Measurements from ENCODE around the gene ITGB2. TPM values are rescaled to one million over a fixed set of nuclear protein-coding genes. Genes with fewer than 3 reads are reported as not detected.

The ITGB2 gene
- total RNA-seq, 1 experiment from 2014 or later, result 1.5 TPM

DNA sequence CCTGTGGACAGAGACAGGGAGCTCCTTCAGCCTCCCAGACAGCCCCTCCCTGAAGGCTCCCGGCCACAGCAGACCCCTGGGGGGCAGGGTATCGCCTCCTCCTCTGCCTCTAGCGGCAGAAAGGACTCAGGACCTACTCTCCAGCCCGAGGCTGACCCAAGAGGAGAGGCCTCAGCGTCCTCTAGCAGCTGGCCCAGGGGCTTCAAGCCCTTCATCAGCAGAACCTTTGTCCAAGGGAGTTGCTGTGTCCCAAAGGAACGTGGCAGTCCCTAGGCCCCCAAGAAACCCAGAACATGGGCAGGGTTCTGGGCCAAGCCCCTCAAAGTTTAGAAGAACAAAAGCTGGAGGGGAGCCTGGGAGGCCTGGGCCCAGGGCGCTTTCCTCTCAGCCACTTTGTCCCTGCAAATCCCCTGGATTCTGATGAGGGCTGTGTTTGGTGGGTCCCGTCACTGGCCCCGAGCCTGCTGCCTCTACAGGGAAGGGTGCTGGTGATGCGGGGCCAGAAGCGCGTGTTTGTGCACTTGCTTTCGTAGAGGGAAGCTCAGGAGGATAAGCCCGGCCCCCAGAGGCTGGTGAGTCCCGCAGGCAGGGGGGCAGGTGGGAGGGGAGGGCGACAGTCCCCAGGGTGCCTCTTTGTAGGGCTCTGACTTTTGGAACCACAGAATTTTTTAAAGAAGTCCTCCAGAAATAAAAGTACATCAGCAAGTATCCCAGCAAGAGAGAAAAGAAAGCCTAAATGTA is 13.3 kb downstream of the ITGB2 start (continued):
- TF ChIP-seq, protein P1, sequence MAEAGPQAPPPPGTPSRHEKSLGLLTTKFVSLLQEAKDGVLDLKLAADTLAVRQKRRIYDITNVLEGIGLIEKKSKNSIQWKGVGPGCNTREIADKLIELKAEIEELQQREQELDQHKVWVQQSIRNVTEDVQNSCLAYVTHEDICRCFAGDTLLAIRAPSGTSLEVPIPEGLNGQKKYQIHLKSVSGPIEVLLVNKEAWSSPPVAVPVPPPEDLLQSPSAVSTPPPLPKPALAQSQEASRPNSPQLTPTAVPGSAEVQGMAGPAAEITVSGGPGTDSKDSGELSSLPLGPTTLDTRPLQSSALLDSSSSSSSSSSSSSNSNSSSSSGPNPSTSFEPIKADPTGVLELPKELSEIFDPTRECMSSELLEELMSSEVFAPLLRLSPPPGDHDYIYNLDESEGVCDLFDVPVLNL (CRISPR knock-in tag; IDR thresholded peaks at IDR 0.05; ENCODE audit: borderline replicate concordance, low read depth), result no peak

GRCh38 chr21:44905728-44906090 is 15.0 kb downstream of the ITGB2 start:
- DNase-seq (ENCODE audit: low spot score), result no peak
- Mint-ChIP-seq H3K36me3 (no peaks in the 10 kb centered on the region; the same call in 1 of the 2 replicates), H3K4me3 (no peak overlapping the region), H3K4me1 (no peaks in the 10 kb centered on the region; the same call in 1 of the 2 replicates), H3K27ac (no peak overlapping the region), H3K9me3 (peaks cover 15% of the 10 kb centered on the region), H3K27me3 (ENCODE audit: low read depth) (no peaks in the 10 kb centered on the region)
- ChIA-PET CTCF (interaction anchor here (3.3 kb wide), 1 partner anchor 12 kb away, joined by 25 read pairs; no protein-coding TSS in a partner anchor), POLR2A (no interaction called here)
- TF ChIP-seq NR2C2 (CRISPR knock-in tag; IDR thresholded peaks at IDR 0.05) (no peak), GRHL2 (CRISPR knock-in tag; IDR thresholded peaks at IDR 0.05; ENCODE audit: insufficient replicate concordance, severe bottlenecking) (no peak), JUN (CRISPR knock-in tag; IDR thresholded peaks at IDR 0.05) (no peak), ZSCAN18 (CRISPR knock-in tag; IDR thresholded peaks at IDR 0.05) (no peak), ESRRA (CRISPR knock-in tag; IDR thresholded peaks at IDR 0.05; ENCODE audit: borderline replicate concordance) (no peak), FOXK1 (CRISPR knock-in tag; IDR thresholded peaks at IDR 0.05) (no peak), KAT7 (CRISPR knock-in tag; IDR thresholded peaks at IDR 0.05; ENCODE audit: borderline replicate concordance) (no peak), ZNF219 (CRISPR knock-in tag; IDR thresholded peaks at IDR 0.05; ENCODE audit: borderline replicate concordance) (no peak), CREB1 (CRISPR knock-in tag; IDR thresholded peaks at IDR 0.05) (no peak), SOX15 (CRISPR knock-in tag; IDR thresholded peaks at IDR 0.05) (no peak), IRF2 (CRISPR knock-in tag; IDR thresholded peaks at IDR 0.05; ENCODE audit: borderline replicate concordance, low read depth) (no peak), ZNF281 (CRISPR knock-in tag; IDR thresholded peaks at IDR 0.05) (no peak), ZNF138 (CRISPR knock-in tag; conservative IDR thresholded peaks at IDR 0.05) (no peak), RELA (CRISPR knock-in tag; IDR thresholded peaks at IDR 0.05; ENCODE audit: borderline replicate concordance) (no peak)
- TF ChIP-seq, protein P2, sequence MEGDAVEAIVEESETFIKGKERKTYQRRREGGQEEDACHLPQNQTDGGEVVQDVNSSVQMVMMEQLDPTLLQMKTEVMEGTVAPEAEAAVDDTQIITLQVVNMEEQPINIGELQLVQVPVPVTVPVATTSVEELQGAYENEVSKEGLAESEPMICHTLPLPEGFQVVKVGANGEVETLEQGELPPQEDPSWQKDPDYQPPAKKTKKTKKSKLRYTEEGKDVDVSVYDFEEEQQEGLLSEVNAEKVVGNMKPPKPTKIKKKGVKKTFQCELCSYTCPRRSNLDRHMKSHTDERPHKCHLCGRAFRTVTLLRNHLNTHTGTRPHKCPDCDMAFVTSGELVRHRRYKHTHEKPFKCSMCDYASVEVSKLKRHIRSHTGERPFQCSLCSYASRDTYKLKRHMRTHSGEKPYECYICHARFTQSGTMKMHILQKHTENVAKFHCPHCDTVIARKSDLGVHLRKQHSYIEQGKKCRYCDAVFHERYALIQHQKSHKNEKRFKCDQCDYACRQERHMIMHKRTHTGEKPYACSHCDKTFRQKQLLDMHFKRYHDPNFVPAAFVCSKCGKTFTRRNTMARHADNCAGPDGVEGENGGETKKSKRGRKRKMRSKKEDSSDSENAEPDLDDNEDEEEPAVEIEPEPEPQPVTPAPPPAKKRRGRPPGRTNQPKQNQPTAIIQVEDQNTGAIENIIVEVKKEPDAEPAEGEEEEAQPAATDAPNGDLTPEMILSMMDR (IDR thresholded peaks at IDR 0.05), result no peak
- TF ChIP-seq, protein P3, sequence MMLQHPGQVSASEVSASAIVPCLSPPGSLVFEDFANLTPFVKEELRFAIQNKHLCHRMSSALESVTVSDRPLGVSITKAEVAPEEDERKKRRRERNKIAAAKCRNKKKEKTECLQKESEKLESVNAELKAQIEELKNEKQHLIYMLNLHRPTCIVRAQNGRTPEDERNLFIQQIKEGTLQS (CRISPR knock-in tag; conservative IDR thresholded peaks at IDR 0.05), result no peak
- TF ChIP-seq, protein P4, sequence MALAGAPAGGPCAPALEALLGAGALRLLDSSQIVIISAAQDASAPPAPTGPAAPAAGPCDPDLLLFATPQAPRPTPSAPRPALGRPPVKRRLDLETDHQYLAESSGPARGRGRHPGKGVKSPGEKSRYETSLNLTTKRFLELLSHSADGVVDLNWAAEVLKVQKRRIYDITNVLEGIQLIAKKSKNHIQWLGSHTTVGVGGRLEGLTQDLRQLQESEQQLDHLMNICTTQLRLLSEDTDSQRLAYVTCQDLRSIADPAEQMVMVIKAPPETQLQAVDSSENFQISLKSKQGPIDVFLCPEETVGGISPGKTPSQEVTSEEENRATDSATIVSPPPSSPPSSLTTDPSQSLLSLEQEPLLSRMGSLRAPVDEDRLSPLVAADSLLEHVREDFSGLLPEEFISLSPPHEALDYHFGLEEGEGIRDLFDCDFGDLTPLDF (CRISPR knock-in tag; IDR thresholded peaks at IDR 0.05), result no peak
- TF ChIP-seq, protein P5, sequence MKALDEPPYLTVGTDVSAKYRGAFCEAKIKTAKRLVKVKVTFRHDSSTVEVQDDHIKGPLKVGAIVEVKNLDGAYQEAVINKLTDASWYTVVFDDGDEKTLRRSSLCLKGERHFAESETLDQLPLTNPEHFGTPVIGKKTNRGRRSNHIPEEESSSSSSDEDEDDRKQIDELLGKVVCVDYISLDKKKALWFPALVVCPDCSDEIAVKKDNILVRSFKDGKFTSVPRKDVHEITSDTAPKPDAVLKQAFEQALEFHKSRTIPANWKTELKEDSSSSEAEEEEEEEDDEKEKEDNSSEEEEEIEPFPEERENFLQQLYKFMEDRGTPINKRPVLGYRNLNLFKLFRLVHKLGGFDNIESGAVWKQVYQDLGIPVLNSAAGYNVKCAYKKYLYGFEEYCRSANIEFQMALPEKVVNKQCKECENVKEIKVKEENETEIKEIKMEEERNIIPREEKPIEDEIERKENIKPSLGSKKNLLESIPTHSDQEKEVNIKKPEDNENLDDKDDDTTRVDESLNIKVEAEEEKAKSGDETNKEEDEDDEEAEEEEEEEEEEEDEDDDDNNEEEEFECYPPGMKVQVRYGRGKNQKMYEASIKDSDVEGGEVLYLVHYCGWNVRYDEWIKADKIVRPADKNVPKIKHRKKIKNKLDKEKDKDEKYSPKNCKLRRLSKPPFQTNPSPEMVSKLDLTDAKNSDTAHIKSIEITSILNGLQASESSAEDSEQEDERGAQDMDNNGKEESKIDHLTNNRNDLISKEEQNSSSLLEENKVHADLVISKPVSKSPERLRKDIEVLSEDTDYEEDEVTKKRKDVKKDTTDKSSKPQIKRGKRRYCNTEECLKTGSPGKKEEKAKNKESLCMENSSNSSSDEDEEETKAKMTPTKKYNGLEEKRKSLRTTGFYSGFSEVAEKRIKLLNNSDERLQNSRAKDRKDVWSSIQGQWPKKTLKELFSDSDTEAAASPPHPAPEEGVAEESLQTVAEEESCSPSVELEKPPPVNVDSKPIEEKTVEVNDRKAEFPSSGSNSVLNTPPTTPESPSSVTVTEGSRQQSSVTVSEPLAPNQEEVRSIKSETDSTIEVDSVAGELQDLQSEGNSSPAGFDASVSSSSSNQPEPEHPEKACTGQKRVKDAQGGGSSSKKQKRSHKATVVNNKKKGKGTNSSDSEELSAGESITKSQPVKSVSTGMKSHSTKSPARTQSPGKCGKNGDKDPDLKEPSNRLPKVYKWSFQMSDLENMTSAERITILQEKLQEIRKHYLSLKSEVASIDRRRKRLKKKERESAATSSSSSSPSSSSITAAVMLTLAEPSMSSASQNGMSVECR (CRISPR knock-in tag; IDR thresholded peaks at IDR 0.05; ENCODE audit: borderline replicate concordance), result no peak
- TF ChIP-seq, protein P6, sequence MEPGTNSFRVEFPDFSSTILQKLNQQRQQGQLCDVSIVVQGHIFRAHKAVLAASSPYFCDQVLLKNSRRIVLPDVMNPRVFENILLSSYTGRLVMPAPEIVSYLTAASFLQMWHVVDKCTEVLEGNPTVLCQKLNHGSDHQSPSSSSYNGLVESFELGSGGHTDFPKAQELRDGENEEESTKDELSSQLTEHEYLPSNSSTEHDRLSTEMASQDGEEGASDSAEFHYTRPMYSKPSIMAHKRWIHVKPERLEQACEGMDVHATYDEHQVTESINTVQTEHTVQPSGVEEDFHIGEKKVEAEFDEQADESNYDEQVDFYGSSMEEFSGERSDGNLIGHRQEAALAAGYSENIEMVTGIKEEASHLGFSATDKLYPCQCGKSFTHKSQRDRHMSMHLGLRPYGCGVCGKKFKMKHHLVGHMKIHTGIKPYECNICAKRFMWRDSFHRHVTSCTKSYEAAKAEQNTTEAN (CRISPR knock-in tag; IDR thresholded peaks at IDR 0.05), result no peak
- no peak for ATAC-seq
